ENCODE data around the gene NBPF8. TPM values are rescaled to one million over a fixed set of nuclear protein-coding genes. Genes with fewer than 3 reads are reported as not detected.

NBPF8 gene
- polyA plus RNA-seq, 6 donors from 2014 or later: 0.22 to 2.8 (median 0.90) TPM

Other genes with a start within 250 kb of the NBPF8 start
- gene SEC22B, start 238.5 kb upstream of the NBPF8 start, polyA plus RNA-seq (ENCODE audit: low read depth in 6 of 6): 10 to 100 TPM in 5 of 6 donors, 1 to 10 TPM in 1; 9.1 to 21.1 (median 19.5) TPM

Measured in naive B cell (primary cell).